ENCODE results near the gene PPIL6.
A peak's percentile ranks its signal among the peaks of the same experiment; 100 is the strongest.

Gene PPIL6

GRCh38 chr6:109452181-109452580, 11.8 kb upstream of the PPIL6 start:
- Histone ChIP-seq H3K27ac (no peak overlapping the region), H3K4me3 (no peak overlapping the region)

GRCh38 chr6:109451376-109451775, 10.9 kb upstream of the PPIL6 start:
- no peak overlapping the region for H3K4me3 ChIP-seq
- no peak overlapping the region for H3K27ac ChIP-seq

- Histone ChIP-seq H3K4me3 (no peak overlapping the region), H3K27ac (no peak overlapping the region)
These were observed 10.4 kb upstream of the PPIL6 start for GRCh38 chr6:109450801-109451200.

GRCh38 chr6:109449795-109450673, 9.6 kb upstream of the PPIL6 start:
- H3K27ac ChIP-seq, result peak overlapping the region in 6 of 21 experiments; percentile 4 to 72 (median 15)

GRCh38 chr6:109449064-109449794, 8.8 kb upstream of the PPIL6 start:
- Histone ChIP-seq H3K4me3 (no peak overlapping the region), H3K27ac (peak overlapping the region in 3 of 21 experiments; percentile 16 to 72 (median 51))

More at GRCh38 chr6:109449795-109450673, 9.6 kb upstream of the PPIL6 start:
- H3K4me3 ChIP-seq, result no peak overlapping the region

- Histone ChIP-seq H3K4me3 (no peak overlapping the region), H3K27ac (peak overlapping the region in 2 of 21 experiments; percentile 16 to 51)
These were observed 8.2 kb upstream of the PPIL6 start for GRCh38 chr6:109448615-109449014.

GRCh38 chr6:109447878-109448555, 7.6 kb upstream of the PPIL6 start:
- peak overlapping the region in 1 of 21 experiments; percentile 16 for H3K27ac ChIP-seq
- H3K4me3 ChIP-seq, result no peak overlapping the region

- Histone ChIP-seq H3K4me3 (no peak overlapping the region), H3K27ac (no peak overlapping the region)
These were observed 6.7 kb upstream of the PPIL6 start for GRCh38 chr6:109447087-109447486.

GRCh38 chr6:109446541-109446940, 6.1 kb upstream of the PPIL6 start:
- H3K4me3 ChIP-seq, result no peak overlapping the region
- H3K27ac ChIP-seq, result no peak overlapping the region

- Histone ChIP-seq H3K27ac (no peak overlapping the region), H3K4me3 (no peak overlapping the region)
These were observed 5.6 kb upstream of the PPIL6 start for GRCh38 chr6:109446072-109446471.

- Histone ChIP-seq H3K27ac (no peak overlapping the region), H3K4me3 (no peak overlapping the region)
These were observed 5.0 kb upstream of the PPIL6 start for GRCh38 chr6:109445382-109445781.

- Histone ChIP-seq H3K27ac (peak overlapping the region in 3 of 21 experiments; percentile 0 to 92 (median 26)), H3K4me3 (no peak overlapping the region)
These were observed 3.1 kb upstream of the PPIL6 start for GRCh38 chr6:109443425-109443950.

- peak overlapping the region in 7 of 21 experiments; percentile 88 to 95 (median 92) for H3K27ac ChIP-seq
- no peak overlapping the region for H3K4me3 ChIP-seq
These were observed 2.0 kb upstream of the PPIL6 start for GRCh38 chr6:109442393-109442924.

GRCh38 chr6:109441069-109441816, 815 bp upstream of the PPIL6 start:
- H3K4me3 ChIP-seq, result peak overlapping the region; percentile 55 to 98 (median 75)
- peak overlapping the region; percentile 51 to 96 (median 92) for H3K27ac ChIP-seq

- no peak overlapping the region for H3K4me3 ChIP-seq
- H3K27ac ChIP-seq, result no peak overlapping the region
These were observed 4.4 kb downstream of the PPIL6 start for GRCh38 chr6:109436041-109436440.

GRCh38 chr6:109434456-109434855, 6.0 kb downstream of the PPIL6 start:
- Histone ChIP-seq H3K4me3 (no peak overlapping the region), H3K27ac (no peak overlapping the region)

GRCh38 chr6:109429496-109429895, 10.9 kb downstream of the PPIL6 start:
- Histone ChIP-seq H3K4me3 (no peak overlapping the region), H3K27ac (no peak overlapping the region)

GRCh38 chr6:109428889-109429477, 11.4 kb downstream of the PPIL6 start:
- Histone ChIP-seq H3K4me3 (no peak overlapping the region), H3K27ac (no peak overlapping the region)

- Histone ChIP-seq H3K27ac (no peak overlapping the region), H3K4me3 (no peak overlapping the region)
These were observed 15.5 kb downstream of the PPIL6 start for GRCh38 chr6:109424946-109425345.

Data from skin epidermis (tissue), 12 donors.